C4-2B (cell line): ENCODE results near the gene GRAMD4.

Experiments
- H3K27ac ChIP-seq: fragments of 450-650 bp; 2 replicates; pipeline ENCODE4 v1.5.1; 2017
- ZFX ChIP-seq: fragments of 450-650 bp; IDR thresholded peaks from 2 replicates; pipeline ENCODE4 v1.6.1; 2017
- TF ChIP-seq, protein P1 (sequence below): fragments of 450-650 bp; conservative IDR thresholded peaks from 2 replicates; pipeline ENCODE4 v1.5.1; 2017; ENCODE audit warnings: mild to moderate bottlenecking

Gene GRAMD4

DNA sequence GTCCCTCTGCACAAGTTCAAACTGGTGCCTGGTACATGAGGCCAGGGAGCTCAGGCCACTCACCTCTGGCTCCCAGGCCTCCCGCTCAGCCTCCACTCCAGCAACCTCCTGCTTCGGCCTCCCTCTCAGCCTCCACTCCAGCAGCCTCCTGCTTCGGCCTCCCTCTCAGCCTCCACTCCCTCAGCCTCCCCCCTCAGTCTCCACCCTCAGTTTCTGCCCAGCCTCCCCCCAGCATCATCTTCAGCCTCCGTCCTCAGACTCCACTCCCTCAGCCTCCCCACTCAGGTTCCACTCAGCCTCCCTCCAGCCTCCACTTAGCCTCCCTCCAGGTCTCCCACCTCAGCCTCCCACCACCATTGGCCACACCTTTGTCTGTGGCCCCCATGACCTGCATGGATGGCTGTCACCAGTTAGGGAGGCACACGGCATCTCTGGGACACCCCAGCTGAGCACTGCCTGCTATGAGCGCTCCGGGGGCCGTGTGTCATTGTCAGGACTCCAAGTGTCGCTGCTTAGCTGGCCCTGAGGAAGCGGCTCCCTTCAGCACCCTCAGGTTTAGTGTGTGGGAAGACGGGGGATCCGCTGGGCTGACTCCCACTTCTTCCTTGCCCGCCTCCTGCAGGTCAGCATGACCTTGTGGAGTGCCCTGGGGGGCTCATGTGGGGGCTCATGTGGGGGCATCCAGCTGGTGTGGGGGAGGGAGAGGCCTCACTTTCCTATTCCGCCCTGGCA, 39.0 kb downstream of the GRAMD4 start:
- TF ChIP-seq, protein P1, sequence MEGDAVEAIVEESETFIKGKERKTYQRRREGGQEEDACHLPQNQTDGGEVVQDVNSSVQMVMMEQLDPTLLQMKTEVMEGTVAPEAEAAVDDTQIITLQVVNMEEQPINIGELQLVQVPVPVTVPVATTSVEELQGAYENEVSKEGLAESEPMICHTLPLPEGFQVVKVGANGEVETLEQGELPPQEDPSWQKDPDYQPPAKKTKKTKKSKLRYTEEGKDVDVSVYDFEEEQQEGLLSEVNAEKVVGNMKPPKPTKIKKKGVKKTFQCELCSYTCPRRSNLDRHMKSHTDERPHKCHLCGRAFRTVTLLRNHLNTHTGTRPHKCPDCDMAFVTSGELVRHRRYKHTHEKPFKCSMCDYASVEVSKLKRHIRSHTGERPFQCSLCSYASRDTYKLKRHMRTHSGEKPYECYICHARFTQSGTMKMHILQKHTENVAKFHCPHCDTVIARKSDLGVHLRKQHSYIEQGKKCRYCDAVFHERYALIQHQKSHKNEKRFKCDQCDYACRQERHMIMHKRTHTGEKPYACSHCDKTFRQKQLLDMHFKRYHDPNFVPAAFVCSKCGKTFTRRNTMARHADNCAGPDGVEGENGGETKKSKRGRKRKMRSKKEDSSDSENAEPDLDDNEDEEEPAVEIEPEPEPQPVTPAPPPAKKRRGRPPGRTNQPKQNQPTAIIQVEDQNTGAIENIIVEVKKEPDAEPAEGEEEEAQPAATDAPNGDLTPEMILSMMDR = no peak
- no peak for TF ChIP-seq ZFX

DNA sequence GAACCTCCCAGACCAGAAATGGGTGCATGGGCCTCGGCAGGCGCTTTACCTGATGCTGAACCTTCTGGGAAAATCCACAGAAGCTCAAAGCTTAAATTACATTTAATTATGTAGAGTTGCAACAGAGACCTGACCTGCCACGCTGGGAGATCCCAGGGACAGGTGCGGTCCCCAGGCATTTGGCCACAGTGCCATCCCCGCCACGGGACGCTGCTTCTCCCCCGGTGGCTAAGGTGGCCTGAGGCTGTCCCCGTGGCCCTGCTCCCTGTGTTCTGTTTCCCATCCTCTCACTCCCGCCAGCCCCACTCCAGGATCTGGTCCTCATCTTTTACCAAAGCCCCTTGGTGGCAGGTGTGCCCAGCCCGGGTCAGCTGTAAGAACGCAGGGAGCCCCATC, 39.6 kb downstream of the GRAMD4 start:
- TF ChIP-seq ZFX = no peak
- TF ChIP-seq, protein P1 = no peak

More for the DNA sequence above, 39.0 kb downstream of the GRAMD4 start:
- no peak overlapping the region for H3K27ac ChIP-seq

DNA sequence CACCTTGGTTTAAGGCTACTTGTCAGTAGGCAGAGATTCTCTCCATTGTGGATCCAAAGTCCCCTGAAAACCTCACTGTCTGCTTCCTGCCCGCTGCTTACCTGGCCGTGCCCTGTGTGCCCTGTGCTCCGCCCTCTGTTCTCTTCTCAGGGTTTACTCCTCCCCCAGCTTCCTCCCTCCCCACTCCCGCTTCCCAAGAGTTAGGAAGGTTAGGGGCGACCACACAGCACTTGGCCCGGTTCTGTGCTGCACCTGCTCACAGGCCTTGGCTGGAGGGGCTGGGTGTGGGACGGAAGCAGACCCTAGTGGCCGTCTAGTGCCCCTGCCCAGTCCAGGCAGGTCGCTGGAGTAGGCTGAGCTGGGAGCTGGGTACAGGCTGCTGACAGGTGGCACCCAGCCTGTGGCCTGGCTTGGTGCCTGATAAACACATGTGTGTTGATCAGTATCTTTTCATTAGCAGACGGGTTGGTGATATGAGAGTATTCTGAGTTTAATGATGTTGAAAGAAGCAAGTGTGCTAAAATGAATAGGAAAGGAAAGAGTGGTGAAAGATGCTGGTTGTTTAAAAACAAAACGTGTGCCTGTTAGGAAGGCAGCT, 40.5 kb downstream of the GRAMD4 start:
- TF ChIP-seq, protein P1 = no peak
- no peak for TF ChIP-seq ZFX
- peak overlapping the region; percentile 53 for H3K27ac ChIP-seq

More for the DNA sequence above, 39.6 kb downstream of the GRAMD4 start:
- H3K27ac ChIP-seq = peak overlapping the region; percentile 53

- TF ChIP-seq, protein P1 = no peak
- TF ChIP-seq ZFX = no peak
- H3K27ac ChIP-seq = peak overlapping the region; percentile 53
Measured at GRCh38 chr22:46661221-46661851, 41.1 kb downstream of the GRAMD4 start.

GRCh38 chr22:46662226-46662625, 42.0 kb downstream of the GRAMD4 start:
- peak overlapping the region; percentile 53 for H3K27ac ChIP-seq
- no peak for TF ChIP-seq ZFX

DNA sequence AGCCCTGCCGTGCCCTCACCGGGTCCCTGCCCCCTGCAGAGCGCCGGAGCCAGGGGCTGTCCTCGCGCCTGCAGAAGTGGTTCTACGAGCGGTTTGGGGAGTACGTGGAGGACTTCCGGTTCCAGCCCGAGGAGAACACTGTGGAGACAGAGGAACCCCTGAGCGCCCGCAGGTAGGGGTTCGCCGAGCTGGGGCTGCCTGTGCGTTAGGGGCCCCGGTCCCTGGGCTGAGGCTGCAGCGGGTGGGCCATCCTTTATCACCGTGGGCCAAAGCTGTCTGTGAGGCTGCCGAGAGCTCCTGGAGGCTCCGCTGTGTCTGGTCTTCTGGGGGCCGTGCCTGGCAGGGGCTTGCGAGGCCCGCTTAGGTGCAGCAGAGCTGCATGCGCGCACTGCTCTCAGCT, 42.8 kb downstream of the GRAMD4 start:
- H3K27ac ChIP-seq = no peak overlapping the region
- no peak for TF ChIP-seq ZFX
- TF ChIP-seq, protein P1 = no peak

DNA sequence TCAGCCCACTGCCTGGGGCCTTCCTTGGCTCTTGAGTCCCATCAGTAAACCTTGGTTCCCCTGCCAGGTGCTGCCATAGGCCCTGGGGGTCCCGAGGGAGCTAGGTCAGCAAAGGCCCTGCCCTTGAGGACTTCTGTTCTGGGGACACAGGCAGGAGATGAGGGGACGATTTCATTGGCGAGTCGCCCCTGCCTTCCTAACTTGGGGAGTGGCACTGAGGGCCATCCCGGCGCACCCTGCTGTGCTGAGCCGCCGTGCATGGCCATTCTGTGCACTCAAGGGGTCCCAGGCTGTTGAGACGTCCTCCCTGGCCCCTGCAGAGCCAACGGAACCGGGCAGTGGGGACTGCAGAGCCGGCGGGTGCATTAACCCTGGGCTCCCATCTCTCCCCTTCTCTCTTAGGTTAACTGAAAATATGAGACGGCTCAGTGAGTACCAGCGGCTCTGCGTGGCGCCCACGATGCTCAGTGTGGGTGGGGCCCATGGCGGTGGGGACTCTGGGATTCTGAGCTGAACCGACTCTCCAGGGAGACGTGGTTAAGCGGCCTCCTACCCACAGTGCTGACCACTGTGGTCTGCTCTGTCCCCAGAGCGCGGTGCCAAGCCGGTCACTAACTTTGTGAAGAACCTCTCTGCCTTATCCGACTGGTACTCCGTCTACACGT, 43.4 kb downstream of the GRAMD4 start:
- TF ChIP-seq, protein P1 = no peak
- TF ChIP-seq ZFX = no peak
- H3K27ac ChIP-seq = no peak overlapping the region
